Psoas muscle (tissue), 8 donors: ENCODE results near the gene LHPP. TPM values are rescaled to one million over a fixed set of nuclear protein-coding genes. Genes with fewer than 3 reads are reported as not detected.

ENCODE experiments used
- ATAC-seq, 4 donors: fragments of 200-7000 bp; cut with Tn5 transposase; one replicate each; pipeline ENCODE4 v1.9.1; 2020; ENCODE audit warnings: moderate library complexity in 3 of 4, mild to moderate bottlenecking in 2 of 4
- DNase-seq, 2 donors: peaks; one replicate each; pipeline ENCODE4 v3.0.0-alpha.2; 2020
- H3K27ac ChIP-seq: fragments of 200-600 bp; one replicate; pipeline ENCODE4 v1.8.0; 2022
- H3K27me3 ChIP-seq, 3 donors: fragments of 200-600 bp in 1 of 3; one replicate each; pipeline versions ENCODE4 v1.6.1 to v1.8.0; 2013 to 2022; ENCODE audit warnings: low read length in 2 of 3, mild to moderate bottlenecking in 2 of 3, moderate library complexity in 1 of 3; ENCODE audit not compliant: insufficient read depth in 3 of 3
- H3K36me3 ChIP-seq, 2 donors: fragments of 200-600 bp in 1 of 2; one replicate each; pipeline versions ENCODE4 v1.6.1 to v1.8.0; 2013 to 2022; ENCODE audit warnings: low read depth in 1 of 2, mild to moderate bottlenecking in 1 of 2, moderate library complexity in 1 of 2; ENCODE audit not compliant: insufficient read depth in 1 of 2
- H3K4me1 ChIP-seq: fragments of 200-600 bp; one replicate; pipeline ENCODE4 v1.8.0; 2022
- H3K4me3 ChIP-seq: fragments of 200-600 bp; one replicate; pipeline ENCODE4 v1.8.0; 2022; ENCODE audit warnings: mild to moderate bottlenecking
- H3K9me3 ChIP-seq: fragments of 200-600 bp; one replicate; pipeline ENCODE4 v1.8.0; 2022
- CTCF ChIP-seq: fragments of 200-600 bp; IDR thresholded peaks from one replicate; pipeline ENCODE4 v1.8.0; 2022; ENCODE audit warnings: antibody characterized with exemption
- WGBS, 3 donors: extraction: QIAGEN DNeasy Blood & Tissue Kit; methylation state at CpG; one replicate each; pipeline versions ENCODE4 v1.1.6 to v1.1.7; 2013; 5-methylcytosine and 5-hydroxymethylcytosine counted together
- intact Hi-C, 2 donors: fragments of 100-400 bp; cut with DNase I; formaldehyde crosslinking; loops; one replicate each; pipeline versions ENCODE4 v1.11.0 to v1.14.2; 2022
- polyA plus RNA-seq, 3 donors: library from polyadenylated mRNA; stranded (reverse); fragments of 200-250 nt; gene quantifications; one replicate each; pipeline ENCODE4 v1.2.3, GENCODE V29; 2013
- total RNA-seq, 4 donors: library from RNA; stranded (reverse); fragmentation: NEBNext Ultra II Directional in 2 of 4; extraction: Animal tissue kit (Norgen Biotek cat#: 25700) in 2 of 4; gene quantifications; one replicate each; pipeline versions ENCODE4 v1.2.1 to v1.2.4, GENCODE V29; 2021 to 2023
- donor health status: healthy with polysubstance abuse.
- donor health status: DM: no; HTN: no; CAD: no; lungs with moderate emphysema.
- donor health status: Bipolar disorder and iron deficiency.
- donor health status: healthy.
- donor health status: DM: yes; HTN: yes; CAD: no.
- donor health status: DM: no; HTN: no; CAD: no.
- donor health status: DM: no; HTN: no; CAD: no.
- donor health status: DM: yes; HTN: yes; CAD: no.

Gene LHPP
- total and polyA plus RNA-seq, 7 donors, result 4.7 to 12.8 (median 6.1) TPM

GRCh38 chr10:124601431-124602120, 140.0 kb downstream of the LHPP start:
- intact Hi-C loops, result no loop called here
- no peaks in the 10 kb centered on the region for H3K4me1 ChIP-seq
- no peak for TF ChIP-seq CTCF
- no peaks in the 10 kb centered on the region for H3K9me3 ChIP-seq
- H3K36me3 ChIP-seq, result no peaks in the 10 kb centered on the region
- 85 to 90% (median 87%) methylated on average over 29 of the region's 29 CpGs for WGBS, 3 donors
- no peak overlapping the region for H3K27ac ChIP-seq
- DNase-seq (peak; percentile 9 to 51), ATAC-seq (no peak)
- no peak overlapping the region for H3K4me3 ChIP-seq
- no peaks in the 10 kb centered on the region for H3K27me3 ChIP-seq

GRCh38 chr10:124602121-124602561, 140.5 kb downstream of the LHPP start:
- Histone ChIP-seq H3K4me1 (no peaks in the 10 kb centered on the region), H3K4me3 (no peak overlapping the region), H3K27ac (no peak overlapping the region), H3K9me3 (no peaks in the 10 kb centered on the region), H3K36me3 (no peaks in the 10 kb centered on the region), H3K27me3 (no peaks in the 10 kb centered on the region)
- WGBS, 3 donors, result 83 to 98% (median 89%) methylated on average over 12 of the region's 12 CpGs
- no peak for ATAC-seq
- no peak for TF ChIP-seq CTCF
- DNase-seq, result peak; percentile 1 to 28
- intact Hi-C loops, result no loop called here

GRCh38 chr10:124602646-124603365, 141.2 kb downstream of the LHPP start:
- peak; percentile 10 to 49 for DNase-seq
- no peaks in the 10 kb centered on the region for H3K27me3 ChIP-seq
- 91 to 94% (median 92%) methylated on average over 12 of the region's 12 CpGs for WGBS, 3 donors
- H3K4me3 ChIP-seq, result no peak overlapping the region
- no peaks in the 10 kb centered on the region for H3K9me3 ChIP-seq
- TF ChIP-seq CTCF, result no peak
- H3K4me1 ChIP-seq, result no peaks in the 10 kb centered on the region
- no peak for ATAC-seq
- no peak overlapping the region for H3K27ac ChIP-seq
- intact Hi-C loops, result no loop called here
- no peaks in the 10 kb centered on the region for H3K36me3 ChIP-seq

GRCh38 chr10:124603376-124604213, 142.0 kb downstream of the LHPP start:
- Histone ChIP-seq H3K27me3 (no peaks in the 10 kb centered on the region), H3K27ac (no peak overlapping the region), H3K4me1 (no peaks in the 10 kb centered on the region), H3K36me3 (no peaks in the 10 kb centered on the region), H3K4me3 (no peak overlapping the region), H3K9me3 (no peaks in the 10 kb centered on the region)
- WGBS, 3 donors, result 76 to 89% (median 79%) methylated on average over 16 to 18 of the region's 18 CpGs
- intact Hi-C loops, result no loop called here
- ATAC-seq (peak in 3 of 4 donors; percentile 1 to 23 (median 2)), DNase-seq (peak; percentile 8 to 48)
- no peak for TF ChIP-seq CTCF
